Measurements from ENCODE around the gene LRRC45.

LRRC45 gene

GRCh38 chr17:82062076-82062983 lies 39.2 kb downstream of the LRRC45 start:
- no peak for DNase-seq (ENCODE audit: low spot score)

GRCh38 chr17:82062984-82063368 lies 39.9 kb downstream of the LRRC45 start:
- DNase-seq (ENCODE audit: low spot score), result no peak

- no peak for DNase-seq (ENCODE audit: low spot score)
Observed at GRCh38 chr17:82063424-82064415, 40.6 kb downstream of the LRRC45 start.

GRCh38 chr17:82064433-82065192 lies 41.5 kb downstream of the LRRC45 start:
- no peak for DNase-seq (ENCODE audit: low spot score)

GRCh38 chr17:82065193-82065637 lies 42.1 kb downstream of the LRRC45 start:
- no peak for DNase-seq (ENCODE audit: low spot score)

GRCh38 chr17:82065638-82066303 lies 42.7 kb downstream of the LRRC45 start, which contains the start of gene DUS1L:
TSS of gene DUS1L (minus strand) at chr17:82065804. CDS start at chr17:82065059, 745 bp downstream.
- peak; percentile 83 for DNase-seq (ENCODE audit: low spot score)

- no peak for DNase-seq (ENCODE audit: low spot score)
Observed at GRCh38 chr17:82070611-82071010, 47.5 kb downstream of the LRRC45 start.

GRCh38 chr17:82072827-82073226 lies 49.7 kb downstream of the LRRC45 start:
- DNase-seq (ENCODE audit: low spot score), result no peak

GRCh38 chr17:82073446-82073845 lies 50.3 kb downstream of the LRRC45 start:
- DNase-seq (ENCODE audit: low spot score), result no peak

GRCh38 chr17:82076018-82076784 lies 53.1 kb downstream of the LRRC45 start:
- no peak for DNase-seq (ENCODE audit: low spot score)

GRCh38 chr17:82076785-82077591 lies 53.9 kb downstream of the LRRC45 start:
- no peak for DNase-seq (ENCODE audit: low spot score)

- no peak for DNase-seq (ENCODE audit: low spot score)
Observed at GRCh38 chr17:82077617-82078358, 54.7 kb downstream of the LRRC45 start.

- no peak for DNase-seq (ENCODE audit: low spot score)
Observed at GRCh38 chr17:82078433-82078832, 55.3 kb downstream of the LRRC45 start.

GRCh38 chr17:82079001-82079677 lies 56.0 kb downstream of the LRRC45 start:
- DNase-seq (ENCODE audit: low spot score), result no peak

- no peak for DNase-seq (ENCODE audit: low spot score)
Observed at GRCh38 chr17:82080048-82080788, 57.1 kb downstream of the LRRC45 start.
